ENCODE measurements around the gene VPS4B. TPM values are rescaled to one million over a fixed set of nuclear protein-coding genes. Genes with fewer than 3 reads are reported as not detected.
"Not testable (repeated sequence)": the region's sequence is repeated elsewhere in the genome, so short reads cannot be mapped to it uniquely, and the experiment has no call there.

The VPS4B gene
- total RNA-seq, 1 experiment from 2014 or later = 41.8 TPM

- DNase-seq (ENCODE audit: low spot score) = no peak
Measured at GRCh38 chr18:63368611-63369010, 53.7 kb downstream of the VPS4B start.

GRCh38 chr18:63367053-63367953 lies 55.0 kb downstream of the VPS4B start, which contains the start of gene KDSR:
KDSR (minus strand) TSS chr18:63367206; CDS start chr18:63367118, 88 bp downstream.
- peak; percentile 88 for DNase-seq (ENCODE audit: low spot score)

GRCh38 chr18:63366213-63367052 lies 55.8 kb downstream of the VPS4B start:
- peak; percentile 74 for DNase-seq (ENCODE audit: low spot score)

GRCh38 chr18:63365876-63366212 lies 56.4 kb downstream of the VPS4B start:
- DNase-seq (ENCODE audit: low spot score) = peak; percentile 9

GRCh38 chr18:63363951-63364350 lies 58.3 kb downstream of the VPS4B start:
- no peak for DNase-seq (ENCODE audit: low spot score)

GRCh38 chr18:63363420-63363819 lies 58.9 kb downstream of the VPS4B start:
- not testable (repeated sequence) for DNase-seq (ENCODE audit: low spot score)

GRCh38 chr18:63356272-63356896 lies 65.9 kb downstream of the VPS4B start:
- no peak for DNase-seq (ENCODE audit: low spot score)

- no peak for DNase-seq (ENCODE audit: low spot score)
Measured at GRCh38 chr18:63350230-63350629, 72.0 kb downstream of the VPS4B start.

GRCh38 chr18:63348508-63349136 lies 73.7 kb downstream of the VPS4B start:
- no peak for DNase-seq (ENCODE audit: low spot score)

GRCh38 chr18:63346480-63347183 lies 75.6 kb downstream of the VPS4B start:
- DNase-seq (ENCODE audit: low spot score) = no peak

- DNase-seq (ENCODE audit: low spot score) = no peak
Measured at GRCh38 chr18:63346031-63346430, 76.2 kb downstream of the VPS4B start.

- DNase-seq (ENCODE audit: low spot score) = no peak
Measured at GRCh38 chr18:63344918-63345317, 77.4 kb downstream of the VPS4B start.

- no peak for DNase-seq (ENCODE audit: low spot score)
Measured at GRCh38 chr18:63344263-63344662, 78.0 kb downstream of the VPS4B start.

GRCh38 chr18:63342206-63342605 lies 80.1 kb downstream of the VPS4B start:
- DNase-seq (ENCODE audit: low spot score) = no peak

GRCh38 chr18:63339920-63340484 lies 82.3 kb downstream of the VPS4B start:
- no peak for DNase-seq (ENCODE audit: low spot score)

Other genes starting within 250 kb of the VPS4B start
- gene BCL2, start 102.7 kb downstream of the VPS4B start, total RNA-seq (2014; rRNA removed; shearing (Covaris generic)) = 2.5 and 3.7 TPM in 2 replicates
- gene KDSR, start 55.3 kb downstream of the VPS4B start, total RNA-seq (2014; rRNA removed; shearing (Covaris generic)) = 24.0 and 32.9 TPM in 2 replicates
- gene SERPINB5, start 54.5 kb upstream of the VPS4B start, total RNA-seq (2014; rRNA removed; shearing (Covaris generic)) = 0.19 TPM in 1 of 2 replicates, not detected in the other
- gene SERPINB12, start 119.9 kb upstream of the VPS4B start, total RNA-seq (2014; rRNA removed; shearing (Covaris generic)) = not detected in 2 replicates
- not detected in 2 replicates for gene SERPINB13, start 164.9 kb upstream of the VPS4B start, total RNA-seq (2014; rRNA removed; shearing (Covaris generic))
- gene SERPINB4, start 221.8 kb upstream of the VPS4B start, total RNA-seq (2014; rRNA removed; shearing (Covaris generic)) = not detected in 2 replicates
- gene SERPINB3, start 239.4 kb upstream of the VPS4B start, total RNA-seq (2014; rRNA removed; shearing (Covaris generic)) = not detected in 2 replicates

Data from A172 (cell line).